ACC112 (cell line): ENCODE data around the gene RSPH1.

Source experiments
- H2AFZ ChIP-seq: fragments of 200-600 bp; sonication (generic); one replicate; pipeline ENCODE4 v1.6.0; 2017; ENCODE audit warnings: antibody characterized with exemption, low read length; ENCODE audit not compliant: unreplicated experiment
- H3K27ac ChIP-seq: fragments of 200-600 bp; sonication (generic); 2 replicates; pipeline ENCODE4 v1.5.1; 2014; ENCODE audit warnings: low read depth, mild to moderate bottlenecking, antibody characterized with exemption, low read length, moderate library complexity
- H3K27me3 ChIP-seq: fragments of 200-600 bp; sonication (generic); 2 replicates; pipeline ENCODE4 v1.6.1; 2014; ENCODE audit warnings: mild to moderate bottlenecking, antibody characterized with exemption, low read length, moderate library complexity, mixed read lengths; ENCODE audit not compliant: insufficient read depth
- H3K36me3 ChIP-seq: fragments of 200-600 bp; sonication (generic); 2 replicates; pipeline ENCODE4 v1.6.1; 2016; ENCODE audit warnings: mild to moderate bottlenecking, antibody characterized with exemption, low read length, moderate library complexity, mixed read lengths; ENCODE audit not compliant: insufficient read depth
- H3K4me1 ChIP-seq: fragments of 200-600 bp; sonication (generic); one replicate; pipeline ENCODE4 v1.6.1; 2016; ENCODE audit warnings: low read length, mixed read lengths; ENCODE audit not compliant: insufficient read depth, unreplicated experiment, control insufficient read depth
- H3K4me3 ChIP-seq: fragments of 200-600 bp; sonication (generic); 2 replicates; pipeline ENCODE4 v1.5.1; 2014; ENCODE audit warnings: mild to moderate bottlenecking, low read depth, low read length
- H3K79me2 ChIP-seq: fragments of 200-600 bp; sonication (generic); one replicate; pipeline ENCODE4 v1.6.0; 2016; ENCODE audit warnings: low read length; ENCODE audit not compliant: control insufficient read depth, unreplicated experiment, insufficient read depth

The RSPH1 gene

GRCh38 chr21:42496120-42496838 lies at the start of gene RSPH1:
Gene RSPH1 (minus strand): TSS chr21:42496224. CDS start chr21:42496186, 38 bp downstream.
- peaks cover 17% of the 10 kb centered on the region for H3K27me3 ChIP-seq
- H3K36me3 ChIP-seq = no peaks in the 10 kb centered on the region
- peak within 1 kb of the TSS; percentile 20; the same call in 1 of the 2 replicates for H3K27ac ChIP-seq
- peaks cover 6% of the 10 kb centered on the region for H3K4me1 ChIP-seq
- peak within 1 kb of the TSS; percentile 94 for H3K4me3 ChIP-seq
- peak within 1 kb of the TSS; percentile 95 for H2AFZ ChIP-seq
- H3K79me2 ChIP-seq = no peaks in the 10 kb centered on the region

GRCh38 chr21:42545745-42546144 lies 49.7 kb upstream of the RSPH1 start:
- Histone ChIP-seq H2AFZ (no peak overlapping the region), H3K36me3 (no peaks in the 10 kb centered on the region), H3K27me3 (no peaks in the 10 kb centered on the region), H3K4me1 (no peaks in the 10 kb centered on the region), H3K4me3 (no peak overlapping the region), H3K27ac (no peak overlapping the region), H3K79me2 (no peaks in the 10 kb centered on the region)

GRCh38 chr21:42545317-42545716 lies 49.3 kb upstream of the RSPH1 start:
- Histone ChIP-seq H3K27me3 (no peaks in the 10 kb centered on the region), H3K27ac (no peak overlapping the region), H3K79me2 (no peaks in the 10 kb centered on the region), H3K36me3 (no peaks in the 10 kb centered on the region), H3K4me3 (no peak overlapping the region), H2AFZ (no peak overlapping the region), H3K4me1 (no peaks in the 10 kb centered on the region)

- H3K27me3 ChIP-seq = no peaks in the 10 kb centered on the region
- no peaks in the 10 kb centered on the region for H3K4me1 ChIP-seq
- H3K36me3 ChIP-seq = no peaks in the 10 kb centered on the region
- no peaks in the 10 kb centered on the region for H3K79me2 ChIP-seq
- H3K27ac ChIP-seq = no peak overlapping the region
- no peak overlapping the region for H3K4me3 ChIP-seq
- no peak overlapping the region for H2AFZ ChIP-seq
Observed at GRCh38 chr21:42544544-42544943, 48.5 kb upstream of the RSPH1 start.

- no peaks in the 10 kb centered on the region for H3K4me1 ChIP-seq
- H3K27ac ChIP-seq = no peak overlapping the region
- no peaks in the 10 kb centered on the region for H3K36me3 ChIP-seq
- H3K27me3 ChIP-seq = no peaks in the 10 kb centered on the region
- no peaks in the 10 kb centered on the region for H3K79me2 ChIP-seq
- no peak overlapping the region for H3K4me3 ChIP-seq
- H2AFZ ChIP-seq = no peak overlapping the region
Observed at GRCh38 chr21:42543106-42543847, 47.3 kb upstream of the RSPH1 start.

GRCh38 chr21:42542596-42542995 lies 46.6 kb upstream of the RSPH1 start:
- no peak overlapping the region for H3K27ac ChIP-seq
- H3K79me2 ChIP-seq = no peaks in the 10 kb centered on the region
- H3K27me3 ChIP-seq = no peaks in the 10 kb centered on the region
- no peaks in the 10 kb centered on the region for H3K4me1 ChIP-seq
- no peak overlapping the region for H3K4me3 ChIP-seq
- H2AFZ ChIP-seq = no peak overlapping the region
- no peaks in the 10 kb centered on the region for H3K36me3 ChIP-seq

- Histone ChIP-seq H3K79me2 (no peaks in the 10 kb centered on the region), H3K36me3 (no peaks in the 10 kb centered on the region), H3K4me1 (no peaks in the 10 kb centered on the region), H3K4me3 (no peak overlapping the region), H3K27ac (no peak overlapping the region), H3K27me3 (no peaks in the 10 kb centered on the region), H2AFZ (no peak overlapping the region)
Observed at GRCh38 chr21:42542196-42542595, 46.2 kb upstream of the RSPH1 start.

GRCh38 chr21:42541618-42542017 lies 45.6 kb upstream of the RSPH1 start:
- Histone ChIP-seq H3K4me1 (no peaks in the 10 kb centered on the region), H3K36me3 (no peaks in the 10 kb centered on the region), H3K79me2 (no peaks in the 10 kb centered on the region), H3K27me3 (no peaks in the 10 kb centered on the region), H2AFZ (no peak overlapping the region), H3K4me3 (no peak overlapping the region), H3K27ac (no peak overlapping the region)

GRCh38 chr21:42541174-42541573 lies 45.1 kb upstream of the RSPH1 start:
- Histone ChIP-seq H3K36me3 (no peaks in the 10 kb centered on the region), H3K4me1 (no peaks in the 10 kb centered on the region), H2AFZ (no peak overlapping the region), H3K4me3 (no peak overlapping the region), H3K27ac (no peak overlapping the region), H3K79me2 (no peaks in the 10 kb centered on the region), H3K27me3 (no peaks in the 10 kb centered on the region)

- Histone ChIP-seq H2AFZ (no peak overlapping the region), H3K27me3 (no peaks in the 10 kb centered on the region), H3K4me3 (no peak overlapping the region), H3K4me1 (no peaks in the 10 kb centered on the region), H3K79me2 (no peaks in the 10 kb centered on the region), H3K36me3 (no peaks in the 10 kb centered on the region), H3K27ac (no peak overlapping the region)
Observed at GRCh38 chr21:42540396-42540795, 44.4 kb upstream of the RSPH1 start.

- Histone ChIP-seq H3K27me3 (no peaks in the 10 kb centered on the region), H3K4me3 (no peak overlapping the region), H3K79me2 (no peaks in the 10 kb centered on the region), H3K36me3 (no peaks in the 10 kb centered on the region), H3K27ac (no peak overlapping the region), H3K4me1 (no peaks in the 10 kb centered on the region), H2AFZ (no peak overlapping the region)
Observed at GRCh38 chr21:42539931-42540343, 43.9 kb upstream of the RSPH1 start.
